BJ (cell line): Measurements from ENCODE around the gene SPATA1. TPM values are rescaled to one million over a fixed set of nuclear protein-coding genes. Genes with fewer than 3 reads are reported as not detected.
A peak's percentile ranks its signal among the peaks of the same experiment; 100 is the strongest.

Experiments used
- CTCF ChIA-PET: fragments of 350-600 bp; formaldehyde crosslinking; extraction: SDS; loops from one replicate; lab custom pipeline; 2021; ENCODE audit warnings: antibody characterized with exemption, inconsistent platforms; lab: Yijun Ruan, JAX
- POLR2A ChIA-PET: fragments of 300-600 bp; sonication (Branson Sonifier 250); formaldehyde crosslinking; extraction: SDS; loops from one replicate; lab custom pipeline; 2021; ENCODE audit warnings: antibody characterized with exemption; lab: Charles Lee
- DNase-seq: peaks from one replicate; pipeline ENCODE4 v3.0.0-alpha.2; 2011; ENCODE audit warnings: low read depth
- H3K27me3 ChIP-seq: 2 replicates; pipeline ENCODE4 v1.6.0; 2011; ENCODE audit warnings: low read length; ENCODE audit not compliant: control insufficient read depth, insufficient read depth
- H3K36me3 ChIP-seq: 2 replicates; pipeline ENCODE4 v1.5.1; 2011; ENCODE audit warnings: low read length; ENCODE audit not compliant: control insufficient read depth, insufficient read depth
- H3K4me3 ChIP-seq: 2 replicates; pipeline ENCODE4 v1.5.1; 2011; ENCODE audit warnings: low read depth, mild to moderate bottlenecking, control low read depth, low read length
- polyA plus RNA-seq: library from polyadenylated mRNA; depleted of rRNA; stranded (reverse); fragments of >200 nt; gene quantifications from 2 replicates; pipeline ENCODE4 v1.2.3, GENCODE V29; 2011
- TF ChIP-seq, protein P1 (sequence below): IDR thresholded peaks from 2 replicates; pipeline ENCODE4 v1.5.1; 2011; ENCODE audit warnings: low read depth, mild to moderate bottlenecking, control low read depth, inconsistent platforms, low read length, moderate library complexity; ENCODE audit not compliant: insufficient read depth

SPATA1 gene
- polyA plus RNA-seq, 1 experiment = 0.69 TPM

DNA sequence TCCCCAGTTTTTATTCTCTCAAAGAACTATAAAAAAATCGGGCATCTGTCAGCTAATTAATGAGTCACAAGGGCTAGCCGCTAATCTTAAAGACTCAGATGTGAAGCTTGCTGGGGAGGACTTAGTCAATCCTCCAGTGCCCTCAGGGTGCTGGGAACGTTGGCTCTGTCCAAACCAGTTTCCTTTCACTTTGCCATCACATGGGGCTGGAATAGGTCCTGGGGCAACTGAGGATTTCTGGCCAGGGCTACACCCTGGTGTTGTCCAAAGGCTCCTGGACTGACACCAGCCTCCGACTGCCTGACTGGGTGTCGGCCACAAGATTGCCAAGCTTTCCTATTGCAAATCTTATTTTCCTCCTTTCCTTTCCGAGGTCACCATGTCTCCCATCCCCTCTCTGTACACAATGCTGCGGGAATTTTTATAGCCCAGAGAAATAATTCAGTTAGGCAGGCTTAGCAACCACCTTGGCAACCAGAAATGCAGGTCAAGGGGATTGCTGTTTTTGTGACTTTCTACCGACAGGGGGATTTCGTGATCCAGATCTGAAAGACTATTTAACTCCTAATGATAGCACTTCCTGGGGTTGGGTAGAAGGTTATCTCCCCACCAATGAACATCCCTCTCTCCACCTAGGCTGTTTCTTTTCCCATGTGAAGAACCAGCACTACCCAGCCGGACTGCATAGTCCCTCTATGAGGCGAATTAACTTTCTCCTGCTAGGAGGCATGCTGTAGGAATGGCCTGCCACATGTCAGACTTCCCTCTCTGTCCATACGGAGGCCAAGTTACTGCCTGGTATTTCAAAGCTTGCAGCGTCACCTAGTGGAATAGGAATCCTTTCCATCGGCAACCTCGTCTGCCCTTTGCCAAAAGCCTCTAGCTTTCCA is 98.0 kb downstream of the SPATA1 start:
- TF ChIP-seq, protein P1, sequence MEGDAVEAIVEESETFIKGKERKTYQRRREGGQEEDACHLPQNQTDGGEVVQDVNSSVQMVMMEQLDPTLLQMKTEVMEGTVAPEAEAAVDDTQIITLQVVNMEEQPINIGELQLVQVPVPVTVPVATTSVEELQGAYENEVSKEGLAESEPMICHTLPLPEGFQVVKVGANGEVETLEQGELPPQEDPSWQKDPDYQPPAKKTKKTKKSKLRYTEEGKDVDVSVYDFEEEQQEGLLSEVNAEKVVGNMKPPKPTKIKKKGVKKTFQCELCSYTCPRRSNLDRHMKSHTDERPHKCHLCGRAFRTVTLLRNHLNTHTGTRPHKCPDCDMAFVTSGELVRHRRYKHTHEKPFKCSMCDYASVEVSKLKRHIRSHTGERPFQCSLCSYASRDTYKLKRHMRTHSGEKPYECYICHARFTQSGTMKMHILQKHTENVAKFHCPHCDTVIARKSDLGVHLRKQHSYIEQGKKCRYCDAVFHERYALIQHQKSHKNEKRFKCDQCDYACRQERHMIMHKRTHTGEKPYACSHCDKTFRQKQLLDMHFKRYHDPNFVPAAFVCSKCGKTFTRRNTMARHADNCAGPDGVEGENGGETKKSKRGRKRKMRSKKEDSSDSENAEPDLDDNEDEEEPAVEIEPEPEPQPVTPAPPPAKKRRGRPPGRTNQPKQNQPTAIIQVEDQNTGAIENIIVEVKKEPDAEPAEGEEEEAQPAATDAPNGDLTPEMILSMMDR = peak; percentile 80
- no peaks in the 10 kb centered on the region for H3K36me3 ChIP-seq
- DNase-seq = peak; percentile 77
- peak overlapping the region; percentile 43 for H3K4me3 ChIP-seq
- CTCF ChIA-PET = interaction anchor here (0.5 to 8.9 kb wide), 37 partner anchors 8 to 1700 kb away, joined by 3 to 128 read pairs (median 4); partner anchors contain the start of genes CTBS, GNG5 and SPATA1
- POLR2A ChIA-PET = interaction anchor here (1.3 kb wide), 1 partner anchor 30 kb away, joined by 3 read pairs; the partner anchor contains the start of gene CTBS
- H3K27me3 ChIP-seq = no peaks in the 10 kb centered on the region

DNA sequence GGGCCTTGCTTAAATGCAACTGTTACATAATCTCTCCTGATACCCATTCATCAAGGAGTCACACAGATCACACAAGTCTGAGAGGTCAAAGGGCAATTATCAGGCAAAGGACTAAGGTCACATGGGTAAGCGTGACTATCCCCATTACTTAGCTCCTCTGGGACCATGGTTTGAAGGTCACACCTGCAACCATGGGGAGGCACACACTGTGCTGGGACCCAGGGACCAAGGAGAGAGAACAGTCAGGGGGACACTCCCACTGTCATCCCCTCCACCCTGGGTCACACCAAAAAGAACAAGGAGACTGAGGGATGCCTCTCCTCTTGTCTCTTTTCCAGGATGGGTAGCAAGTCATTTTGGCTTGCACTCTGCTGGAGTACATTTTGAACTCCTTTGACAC is 99.0 kb downstream of the SPATA1 start:
- TF ChIP-seq, protein P1 = no peak
- Histone ChIP-seq H3K36me3 (no peaks in the 10 kb centered on the region), H3K27me3 (no peaks in the 10 kb centered on the region), H3K4me3 (no peak overlapping the region)
- ChIA-PET CTCF (interaction anchor here (0.7 to 8.9 kb wide), 28 partner anchors 10 to 700 kb away, joined by 3 to 128 read pairs (median 4); partner anchors contain the start of gene CTBS), POLR2A (no interaction called here)
- no peak for DNase-seq

DNA sequence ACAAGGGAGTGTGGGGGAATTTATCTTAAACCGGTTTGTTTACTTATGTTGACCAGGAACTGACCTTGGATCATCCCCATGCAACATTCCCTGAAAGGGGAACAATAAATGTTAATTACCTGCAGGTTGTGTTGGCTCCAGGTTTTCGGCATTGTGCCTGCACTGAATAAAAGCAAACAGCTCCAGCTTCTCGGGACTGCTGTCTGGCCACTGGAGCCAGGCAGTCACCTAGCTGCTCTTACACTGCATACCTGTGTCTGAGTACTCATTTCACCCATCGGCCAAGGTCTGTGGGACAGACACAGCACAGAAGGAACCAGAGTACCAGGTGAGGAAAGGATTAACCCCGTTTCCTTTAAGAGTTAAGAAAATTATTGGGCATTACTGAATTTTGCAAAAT is 100.8 kb downstream of the SPATA1 start:
- TF ChIP-seq, protein P1 = no peak
- Histone ChIP-seq H3K4me3 (no peak overlapping the region), H3K36me3 (no peaks in the 10 kb centered on the region), H3K27me3 (no peaks in the 10 kb centered on the region)
- ChIA-PET POLR2A (no interaction called here), CTCF (interaction anchor here (1.0 to 8.9 kb wide), 6 partner anchors 13 to 675 kb away, joined by 3 to 128 read pairs (median 12); no protein-coding TSS in a partner anchor)
- DNase-seq = no peak

DNA sequence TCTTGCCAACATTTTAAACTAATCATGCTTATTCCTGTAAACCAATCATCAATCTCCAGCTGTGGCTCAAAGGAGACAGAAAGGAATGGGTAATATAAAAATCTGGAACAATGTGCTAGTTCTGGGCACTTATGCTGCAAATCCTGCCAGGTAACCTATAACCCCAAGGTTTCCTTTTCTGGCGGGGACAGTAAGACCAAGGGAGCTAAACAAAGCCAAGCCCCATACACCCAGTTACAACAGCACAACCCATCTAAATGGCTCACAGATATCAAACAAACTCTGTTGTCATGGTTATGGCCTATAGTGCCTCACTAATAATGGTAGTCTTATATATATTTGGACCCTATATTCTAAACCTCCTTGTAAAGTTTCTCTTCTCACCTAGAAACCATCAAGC is 104.9 kb downstream of the SPATA1 start:
- CTCF ChIA-PET = interaction anchor here (0.7 to 2.3 kb wide), 5 partner anchors 8 to 209 kb away, joined by 3 to 7 read pairs (median 7); no protein-coding TSS in a partner anchor
- no peak for DNase-seq
- POLR2A ChIA-PET = no interaction called here
- H3K4me3 ChIP-seq = no peak overlapping the region
- TF ChIP-seq, protein P1 = no peak
- no peaks in the 10 kb centered on the region for H3K27me3 ChIP-seq
- no peaks in the 10 kb centered on the region for H3K36me3 ChIP-seq

DNA sequence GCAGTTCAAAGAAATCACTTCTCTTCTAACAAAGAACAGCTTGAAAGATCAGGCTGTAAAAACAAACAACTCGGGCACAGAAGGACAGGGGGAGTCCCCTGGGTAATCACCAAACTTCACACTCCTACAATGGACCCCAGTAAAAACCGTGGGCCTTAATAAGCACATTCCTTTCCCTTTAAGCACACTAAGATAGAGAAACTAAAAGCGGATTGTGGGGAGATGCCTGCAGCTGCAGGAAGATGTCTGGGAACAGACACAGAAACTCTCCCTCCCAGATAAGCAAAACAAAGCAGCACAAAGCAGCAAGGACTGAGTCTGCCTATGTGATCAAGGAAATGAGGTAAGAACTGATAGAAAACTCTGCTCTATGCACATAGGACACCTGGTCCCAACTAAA is 105.6 kb downstream of the SPATA1 start:
- TF ChIP-seq, protein P1 = no peak
- H3K4me3 ChIP-seq = no peak overlapping the region
- H3K36me3 ChIP-seq = no peaks in the 10 kb centered on the region
- DNase-seq = no peak
- ChIA-PET CTCF (interaction anchor here (0.7 to 2.0 kb wide), 6 partner anchors 9 to 208 kb away, joined by 3 to 7 read pairs (median 3); no protein-coding TSS in a partner anchor), POLR2A (no interaction called here)
- H3K27me3 ChIP-seq = no peaks in the 10 kb centered on the region
